Cardiac muscle cell (in vitro differentiated cells and primary cell): ENCODE data around the gene NOC4L. TPM values are rescaled to one million over a fixed set of nuclear protein-coding genes. Genes with fewer than 3 reads are reported as not detected.

Experiments used
- DNase-seq, 2 donors: peaks; one replicate each; pipeline versions ENCODE4 v3.0.0 to v3.0.0-alpha.2; 2010 to 2017; ENCODE audit warnings: low read depth in 1 of 2, low spot score in 1 of 2
- H3K27ac ChIP-seq: fragments of 200-600 bp; sonication (generic); 2 replicates; pipeline ENCODE4 v1.5.1; 2016
- H3K27me3 ChIP-seq: fragments of 200-600 bp; sonication (generic); 2 replicates; pipeline ENCODE4 v1.6.0; 2016; ENCODE audit warnings: control low read depth
- H3K36me3 ChIP-seq: fragments of 200-600 bp; sonication (generic); 2 replicates; pipeline ENCODE4 v1.5.1; 2016; ENCODE audit warnings: control low read depth
- H3K4me1 ChIP-seq: fragments of 200-600 bp; sonication (generic); 2 replicates; pipeline ENCODE4 v1.8.1; 2017; ENCODE audit warnings: low read depth, mild to moderate bottlenecking, mixed run types
- H3K4me3 ChIP-seq: fragments of 200-600 bp; sonication (generic); 2 replicates; pipeline ENCODE4 v1.5.1; 2016; ENCODE audit warnings: mild to moderate bottlenecking
- H3K9me3 ChIP-seq: fragments of 200-600 bp; sonication (generic); 2 replicates; pipeline ENCODE4 v1.5.1; 2017; ENCODE audit warnings: low read depth, mild to moderate bottlenecking, control low read depth
- CTCF ChIP-seq: IDR thresholded peaks from 2 replicates; pipeline ENCODE4 v1.5.1; 2012; ENCODE audit warnings: low read depth, mild to moderate bottlenecking, low read length
- polyA plus RNA-seq: library from polyadenylated mRNA; unstranded; fragments of >200 nt; fragmentation: Nextera tagmentation; extraction: Ambion mirVana; gene quantifications from 2 replicates; pipeline ENCODE4 v1.2.1, GENCODE V29; 2016
- total RNA-seq: library from RNA; depleted of rRNA; stranded (reverse); fragments of >200 nt; gene quantifications from 2 replicates; pipeline ENCODE4 v1.2.3, GENCODE V29; 2016

The NOC4L gene
- total and polyA plus RNA-seq, 2 experiments from 2014 or later: 17.1 to 33.1 TPM

GRCh38 chr12:132139912-132140311 is 4.3 kb upstream of the NOC4L start:
- H3K27ac ChIP-seq: no peak overlapping the region
- H3K9me3 ChIP-seq: no peaks in the 10 kb centered on the region

DNA sequence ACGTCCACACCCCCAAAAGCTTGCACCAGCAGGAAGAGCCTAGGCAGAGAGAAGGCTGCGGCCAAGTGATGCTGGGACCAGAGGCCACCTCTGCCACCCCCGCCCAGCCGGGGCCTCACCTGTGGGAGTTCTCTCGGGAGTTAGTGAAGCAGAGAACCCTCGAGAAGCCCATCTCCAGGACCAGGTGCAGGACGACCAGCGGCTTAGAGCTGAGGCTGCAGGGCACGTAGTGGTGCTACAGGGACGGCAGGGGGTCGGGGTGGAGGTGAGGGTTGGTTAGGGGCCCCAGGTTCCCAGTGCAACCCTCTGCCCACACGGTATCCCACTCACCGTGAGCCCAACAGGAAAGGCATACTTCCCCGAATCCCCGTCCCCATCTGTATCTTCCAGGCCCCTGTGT is 3.8 kb upstream of the NOC4L start:
- H3K27me3 ChIP-seq: no peaks in the 10 kb centered on the region
- H3K9me3 ChIP-seq: no peaks in the 10 kb centered on the region
- H3K4me1 ChIP-seq: peaks cover 10% of the 10 kb centered on the region
- no peak for DNase-seq
- TF ChIP-seq CTCF: no peak
- no peak overlapping the region for H3K4me3 ChIP-seq
- H3K27ac ChIP-seq: no peak overlapping the region
- peaks cover 20% of the 10 kb centered on the region for H3K36me3 ChIP-seq

More at GRCh38 chr12:132139912-132140311, 4.3 kb upstream of the NOC4L start:
- Histone ChIP-seq H3K4me1 (peaks cover 6% of the 10 kb centered on the region), H3K36me3 (peaks cover 20% of the 10 kb centered on the region), H3K27me3 (no peaks in the 10 kb centered on the region), H3K4me3 (no peak overlapping the region)
- DNase-seq: no peak
- no peak for TF ChIP-seq CTCF

GRCh38 chr12:132140918-132141841 is 3.1 kb upstream of the NOC4L start:
- no peaks in the 10 kb centered on the region for H3K9me3 ChIP-seq
- no peak overlapping the region for H3K27ac ChIP-seq
- H3K36me3 ChIP-seq: peaks cover 20% of the 10 kb centered on the region
- no peaks in the 10 kb centered on the region for H3K27me3 ChIP-seq
- no peak for TF ChIP-seq CTCF
- DNase-seq: no peak
- no peak overlapping the region for H3K4me3 ChIP-seq
- peaks cover 10% of the 10 kb centered on the region for H3K4me1 ChIP-seq

DNA sequence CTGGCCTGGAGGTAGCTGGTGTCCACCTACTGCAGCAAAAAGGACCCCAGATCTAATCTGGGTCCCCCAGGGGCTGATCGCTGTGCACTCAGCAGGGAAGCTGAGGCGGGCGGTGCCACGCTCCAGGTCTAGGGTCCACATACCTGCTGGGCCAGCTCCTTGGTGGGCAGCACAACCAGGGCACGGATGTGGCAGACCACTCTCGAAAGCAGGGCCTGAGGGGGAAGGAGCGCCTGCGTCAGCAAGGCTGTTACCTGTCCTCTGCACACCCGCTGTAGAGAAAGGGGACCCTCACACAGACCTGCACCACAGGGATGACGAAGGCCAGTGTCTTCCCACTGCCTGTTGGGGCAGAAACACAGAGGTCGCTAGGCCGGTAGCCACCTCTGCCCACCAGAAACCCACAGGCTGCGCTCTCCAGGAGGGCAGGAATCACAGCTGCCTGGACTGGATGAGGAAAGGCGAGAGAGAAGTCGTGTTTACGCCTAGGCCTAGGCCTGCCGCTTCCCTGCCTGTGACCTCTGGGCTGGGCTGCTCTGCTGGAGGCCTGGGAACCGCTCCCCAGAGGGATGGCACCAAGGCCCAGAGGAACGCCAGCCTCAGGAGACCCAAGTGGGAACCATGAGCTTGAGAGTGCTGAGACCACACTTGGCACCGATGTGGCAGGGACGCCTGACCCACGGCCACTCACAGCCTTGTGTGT is 2.1 kb upstream of the NOC4L start:
- no peak for TF ChIP-seq CTCF
- Histone ChIP-seq H3K4me1 (peaks cover 10% of the 10 kb centered on the region), H3K36me3 (peaks cover 20% of the 10 kb centered on the region), H3K27ac (no peak overlapping the region), H3K27me3 (no peaks in the 10 kb centered on the region), H3K4me3 (no peak overlapping the region), H3K9me3 (no peaks in the 10 kb centered on the region)
- DNase-seq: no peak

DNA sequence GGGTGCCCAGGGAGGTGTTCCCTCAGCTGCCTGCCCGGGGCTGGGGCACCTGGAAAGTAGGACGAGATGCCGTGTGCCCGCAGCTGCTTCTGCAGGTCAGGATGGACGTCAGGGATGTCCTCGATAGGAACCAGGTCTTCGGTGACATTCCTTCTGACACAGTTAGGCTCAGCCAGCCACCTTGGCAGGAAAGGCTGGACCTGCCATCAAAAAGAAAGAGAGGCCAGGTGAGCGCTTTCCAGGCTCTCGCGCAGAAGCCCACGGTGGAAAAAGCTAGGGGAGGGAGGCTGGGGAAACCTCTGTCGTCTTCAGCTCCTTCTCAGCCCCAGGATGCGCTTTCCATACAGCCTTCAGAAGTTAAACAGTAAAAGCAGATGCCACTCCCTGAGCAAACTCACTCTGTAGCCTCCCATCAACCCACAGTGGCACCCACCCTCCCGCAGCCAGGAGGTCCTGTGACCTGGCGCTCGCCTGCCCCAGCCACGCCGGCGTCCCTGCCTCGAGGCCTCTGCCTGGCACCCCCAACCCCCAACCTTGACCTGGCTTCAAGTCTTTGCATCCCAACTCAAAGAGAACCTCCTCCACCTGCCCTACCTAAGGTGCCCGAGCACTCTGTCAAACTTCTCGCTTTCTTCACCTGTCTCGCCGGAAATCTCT is 1.4 kb upstream of the NOC4L start:
- no peak for DNase-seq
- no peak for TF ChIP-seq CTCF
- Histone ChIP-seq H3K4me3 (peak overlapping the region; percentile 98), H3K4me1 (peaks cover 10% of the 10 kb centered on the region), H3K27ac (no peak overlapping the region), H3K27me3 (no peaks in the 10 kb centered on the region), H3K9me3 (no peaks in the 10 kb centered on the region), H3K36me3 (peaks cover 20% of the 10 kb centered on the region)
